GM12875 (cell line): ENCODE results near the gene APP.

ENCODE experiments used
- H3K4me3 ChIP-seq: one replicate; pipeline ENCODE4 v1.5.1; 2011; ENCODE audit warnings: low read depth, low read length, control low read depth
- CTCF ChIP-seq: IDR thresholded peaks from 2 replicates; pipeline ENCODE4 v1.5.1; 2011; ENCODE audit warnings: low read depth, mild to moderate bottlenecking, control low read depth, inconsistent platforms, low read length, moderate library complexity, borderline replicate concordance; ENCODE audit not compliant: insufficient read depth

APP gene

GRCh38 chr21:25893191-25893590, 277.4 kb downstream of the APP start:
- no peak for TF ChIP-seq CTCF
- H3K4me3 ChIP-seq: no peak overlapping the region

- no peak for TF ChIP-seq CTCF
Measured at GRCh38 chr21:25891596-25891995, 279.0 kb downstream of the APP start.

GRCh38 chr21:25890001-25890400, 280.6 kb downstream of the APP start:
- no peak for TF ChIP-seq CTCF
- H3K4me3 ChIP-seq: no peak overlapping the region

More at GRCh38 chr21:25891596-25891995, 279.0 kb downstream of the APP start:
- no peak overlapping the region for H3K4me3 ChIP-seq

- no peak for TF ChIP-seq CTCF
- H3K4me3 ChIP-seq: no peak overlapping the region
Measured at GRCh38 chr21:25888711-25889110, 281.9 kb downstream of the APP start.

- H3K4me3 ChIP-seq: no peak overlapping the region
- TF ChIP-seq CTCF: no peak
Measured at GRCh38 chr21:25887646-25888306, 282.8 kb downstream of the APP start.

- TF ChIP-seq CTCF: no peak
- H3K4me3 ChIP-seq: no peak overlapping the region
Measured at GRCh38 chr21:25887166-25887565, 283.4 kb downstream of the APP start.

- TF ChIP-seq CTCF: no peak
- H3K4me3 ChIP-seq: no peak overlapping the region
Measured at GRCh38 chr21:25885880-25886279, 284.7 kb downstream of the APP start.
